ENCODE data around the gene KCNJ6.

GRCh38 chr21:37868446-37869295 is 47.6 kb downstream of the KCNJ6 start:
- TF ChIP-seq, protein P1, sequence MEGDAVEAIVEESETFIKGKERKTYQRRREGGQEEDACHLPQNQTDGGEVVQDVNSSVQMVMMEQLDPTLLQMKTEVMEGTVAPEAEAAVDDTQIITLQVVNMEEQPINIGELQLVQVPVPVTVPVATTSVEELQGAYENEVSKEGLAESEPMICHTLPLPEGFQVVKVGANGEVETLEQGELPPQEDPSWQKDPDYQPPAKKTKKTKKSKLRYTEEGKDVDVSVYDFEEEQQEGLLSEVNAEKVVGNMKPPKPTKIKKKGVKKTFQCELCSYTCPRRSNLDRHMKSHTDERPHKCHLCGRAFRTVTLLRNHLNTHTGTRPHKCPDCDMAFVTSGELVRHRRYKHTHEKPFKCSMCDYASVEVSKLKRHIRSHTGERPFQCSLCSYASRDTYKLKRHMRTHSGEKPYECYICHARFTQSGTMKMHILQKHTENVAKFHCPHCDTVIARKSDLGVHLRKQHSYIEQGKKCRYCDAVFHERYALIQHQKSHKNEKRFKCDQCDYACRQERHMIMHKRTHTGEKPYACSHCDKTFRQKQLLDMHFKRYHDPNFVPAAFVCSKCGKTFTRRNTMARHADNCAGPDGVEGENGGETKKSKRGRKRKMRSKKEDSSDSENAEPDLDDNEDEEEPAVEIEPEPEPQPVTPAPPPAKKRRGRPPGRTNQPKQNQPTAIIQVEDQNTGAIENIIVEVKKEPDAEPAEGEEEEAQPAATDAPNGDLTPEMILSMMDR (IDR thresholded peaks at IDR 0.05; ENCODE audit: control extremely low read depth in 1 of 3, insufficient read depth in 1 of 3, low read depth in 1 of 3, low read length in 3 of 3) = no peak
- TF ChIP-seq SIX5 (IDR thresholded peaks at IDR 0.05; ENCODE audit: low read depth, low read length) (no peak), RXRA (IDR thresholded peaks at IDR 0.05; ENCODE audit: insufficient read depth, low read depth, low read length) (no peak), RAD21 (IDR thresholded peaks at IDR 0.05 in 1 of 2, conservative IDR thresholded peaks at IDR 0.05 in 1 of 2; ENCODE audit: low read depth in 2 of 2, low read length in 2 of 2) (no peak), POLR2A (IDR thresholded peaks at IDR 0.05; ENCODE audit: control extremely low read depth in 1 of 2, low read depth in 2 of 2, low read length in 2 of 2) (no peak), EZH2 (IDR thresholded peaks at IDR 0.05; ENCODE audit: low read depth, low read length, severe bottlenecking) (no peak)
